GM12864 (cell line): ENCODE data around the gene RORB.

Experiments used
- DNase-seq: peaks from one replicate; pipeline ENCODE4 v3.0.0-alpha.2; 2011; ENCODE audit warnings: low read depth
- H3K4me3 ChIP-seq: 2 replicates; pipeline ENCODE4 v1.5.1; 2011; ENCODE audit warnings: mild to moderate bottlenecking, low read depth, low read length, control low read depth
- TF ChIP-seq, protein P1 (sequence below): IDR thresholded peaks from 2 replicates; pipeline ENCODE4 v1.5.1; 2011; ENCODE audit warnings: low read depth, mild to moderate bottlenecking, moderate library complexity, low read length, control low read depth, inconsistent platforms; ENCODE audit errors: missing control alignments

Gene RORB

DNA sequence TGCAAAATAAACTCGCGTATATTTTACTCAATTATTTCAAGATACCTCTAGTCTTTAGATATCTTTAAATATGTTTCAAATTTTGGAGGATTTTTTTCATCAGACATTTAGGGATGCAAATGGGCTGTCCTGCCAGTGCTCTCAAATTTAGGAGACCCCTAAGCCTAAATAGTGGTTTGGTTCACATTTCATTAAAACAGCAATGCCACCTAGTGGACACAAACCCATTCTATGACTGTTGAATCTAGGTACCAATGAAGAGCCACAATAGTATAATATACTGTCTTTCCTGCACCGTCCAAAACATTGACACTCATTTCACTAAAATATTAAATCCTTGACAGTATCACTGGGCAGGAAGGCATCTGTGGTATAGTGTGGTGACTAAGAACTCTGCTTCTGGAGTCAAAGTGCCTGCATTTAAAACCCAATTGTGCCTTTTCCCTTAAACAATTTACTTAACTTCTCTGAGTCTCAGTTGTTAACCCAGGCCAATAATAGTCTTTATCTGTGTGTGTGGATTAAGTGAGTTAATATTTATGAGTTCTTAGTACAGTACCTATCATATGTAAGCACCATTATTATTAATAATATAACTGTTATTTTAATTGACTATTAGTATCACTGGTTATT lies 148.0 kb downstream of the RORB start:
- H3K4me3 ChIP-seq: no peak overlapping the region
- DNase-seq: no peak
- TF ChIP-seq, protein P1, sequence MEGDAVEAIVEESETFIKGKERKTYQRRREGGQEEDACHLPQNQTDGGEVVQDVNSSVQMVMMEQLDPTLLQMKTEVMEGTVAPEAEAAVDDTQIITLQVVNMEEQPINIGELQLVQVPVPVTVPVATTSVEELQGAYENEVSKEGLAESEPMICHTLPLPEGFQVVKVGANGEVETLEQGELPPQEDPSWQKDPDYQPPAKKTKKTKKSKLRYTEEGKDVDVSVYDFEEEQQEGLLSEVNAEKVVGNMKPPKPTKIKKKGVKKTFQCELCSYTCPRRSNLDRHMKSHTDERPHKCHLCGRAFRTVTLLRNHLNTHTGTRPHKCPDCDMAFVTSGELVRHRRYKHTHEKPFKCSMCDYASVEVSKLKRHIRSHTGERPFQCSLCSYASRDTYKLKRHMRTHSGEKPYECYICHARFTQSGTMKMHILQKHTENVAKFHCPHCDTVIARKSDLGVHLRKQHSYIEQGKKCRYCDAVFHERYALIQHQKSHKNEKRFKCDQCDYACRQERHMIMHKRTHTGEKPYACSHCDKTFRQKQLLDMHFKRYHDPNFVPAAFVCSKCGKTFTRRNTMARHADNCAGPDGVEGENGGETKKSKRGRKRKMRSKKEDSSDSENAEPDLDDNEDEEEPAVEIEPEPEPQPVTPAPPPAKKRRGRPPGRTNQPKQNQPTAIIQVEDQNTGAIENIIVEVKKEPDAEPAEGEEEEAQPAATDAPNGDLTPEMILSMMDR: peak; percentile 59

DNA sequence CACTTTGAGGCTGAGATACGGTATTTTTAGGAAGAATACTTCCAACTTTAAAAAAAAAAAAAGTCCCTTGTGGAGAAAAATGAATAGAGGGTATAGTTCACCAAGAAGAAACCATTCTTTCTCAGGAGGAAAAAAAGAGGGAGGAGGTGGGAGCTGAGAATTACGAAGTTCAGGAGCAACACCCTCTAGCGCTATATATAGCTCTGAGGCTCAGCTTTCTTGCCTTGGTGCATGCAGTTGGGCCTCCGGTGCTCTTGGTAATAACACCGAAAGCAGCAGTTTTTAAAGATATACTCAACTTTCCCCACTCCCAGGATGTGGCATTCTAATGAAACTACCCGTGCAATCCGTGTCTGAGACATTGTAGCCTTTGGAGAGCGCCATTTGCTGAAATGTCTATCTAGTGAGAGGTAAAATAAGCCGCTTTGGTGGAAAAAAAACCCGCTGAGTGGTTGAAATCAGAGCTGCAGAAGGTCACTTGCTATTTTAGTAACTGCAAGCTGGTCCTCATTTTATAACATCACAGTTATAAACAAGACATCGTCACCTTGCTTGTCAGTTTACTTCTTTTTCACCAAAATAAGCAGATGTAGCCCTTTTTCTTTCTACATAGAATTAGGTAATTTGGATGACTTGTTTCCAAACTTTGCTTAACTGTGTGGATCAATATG lies 156.4 kb downstream of the RORB start:
- DNase-seq: no peak
- TF ChIP-seq, protein P1: no peak

DNA sequence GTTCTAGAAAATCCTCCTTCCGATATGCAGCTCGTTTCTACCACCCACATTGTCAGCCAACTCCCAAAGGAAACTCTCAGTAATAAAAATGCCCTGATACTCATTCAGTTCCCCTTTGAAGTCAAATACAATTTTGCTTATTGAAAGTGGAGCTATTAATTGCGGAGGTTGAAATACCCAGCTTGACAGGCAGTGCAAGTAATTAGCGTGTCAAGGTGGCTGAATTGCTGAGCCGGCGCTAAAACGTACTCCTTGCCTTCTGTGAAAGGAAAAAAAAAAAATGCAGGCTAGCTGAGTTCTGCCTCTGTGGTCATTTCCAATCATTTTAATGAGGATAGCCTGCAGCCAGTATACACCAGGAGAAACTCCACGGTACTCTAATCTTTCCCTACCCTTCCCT lies 165.5 kb downstream of the RORB start:
- no peak overlapping the region for H3K4me3 ChIP-seq
- TF ChIP-seq, protein P1: no peak
- DNase-seq: no peak

More for the DNA sequence above, 156.4 kb downstream of the RORB start:
- H3K4me3 ChIP-seq: no peak overlapping the region

DNA sequence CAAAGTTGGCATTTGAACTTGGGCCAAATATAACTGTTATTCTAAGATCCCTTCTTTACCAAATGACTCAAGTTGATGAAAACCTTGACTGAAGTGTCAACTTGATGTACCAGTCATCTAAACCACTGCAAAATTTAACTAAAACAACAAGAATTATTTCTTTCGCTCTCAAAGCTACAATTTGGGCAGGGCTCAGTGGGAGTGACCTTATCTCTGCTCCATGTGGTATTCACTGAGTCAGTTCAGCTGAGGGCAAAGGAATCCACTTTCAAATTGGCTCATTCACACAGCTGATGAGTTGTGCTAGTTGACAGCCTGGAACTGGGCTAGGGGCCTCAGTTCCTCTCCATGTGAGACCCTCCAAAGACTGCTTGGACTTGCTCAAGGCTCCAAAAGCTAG lies 166.3 kb downstream of the RORB start:
- DNase-seq: no peak
- TF ChIP-seq, protein P1: no peak

DNA sequence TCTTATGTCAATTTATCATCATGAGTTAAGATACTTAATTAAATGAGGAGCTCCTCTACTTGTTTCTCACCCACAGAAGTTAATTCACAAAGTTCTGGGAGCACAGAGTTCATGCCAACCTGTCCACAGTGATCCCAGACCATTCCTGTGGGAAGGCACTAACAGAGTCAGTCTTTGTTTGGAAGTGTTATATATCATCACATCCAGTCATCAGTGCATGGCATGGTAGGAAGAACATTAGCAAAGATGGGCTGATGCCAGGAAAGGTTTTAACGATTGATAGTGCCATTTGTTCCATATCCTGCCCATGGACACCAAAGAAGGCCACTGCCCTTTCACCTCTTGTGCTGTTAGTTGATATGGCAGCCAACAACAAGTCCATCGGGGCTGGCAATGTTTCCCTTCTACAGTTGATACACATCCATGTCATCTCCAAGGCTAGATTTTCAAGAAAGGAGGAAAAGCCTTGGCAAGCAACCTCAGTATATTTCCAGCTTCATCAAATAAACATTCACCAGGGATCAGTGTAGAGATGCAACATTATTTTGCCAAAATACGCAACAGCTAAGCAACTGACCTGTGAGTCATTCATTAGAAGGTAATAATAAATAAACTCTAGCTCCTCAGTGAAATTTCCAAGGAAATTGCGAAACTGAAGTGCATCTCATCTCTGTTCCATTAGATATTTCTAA lies 169.6 kb downstream of the RORB start:
- TF ChIP-seq, protein P1: no peak
- DNase-seq: no peak
- H3K4me3 ChIP-seq: no peak overlapping the region

More for the DNA sequence above, 166.3 kb downstream of the RORB start:
- H3K4me3 ChIP-seq: no peak overlapping the region

DNA sequence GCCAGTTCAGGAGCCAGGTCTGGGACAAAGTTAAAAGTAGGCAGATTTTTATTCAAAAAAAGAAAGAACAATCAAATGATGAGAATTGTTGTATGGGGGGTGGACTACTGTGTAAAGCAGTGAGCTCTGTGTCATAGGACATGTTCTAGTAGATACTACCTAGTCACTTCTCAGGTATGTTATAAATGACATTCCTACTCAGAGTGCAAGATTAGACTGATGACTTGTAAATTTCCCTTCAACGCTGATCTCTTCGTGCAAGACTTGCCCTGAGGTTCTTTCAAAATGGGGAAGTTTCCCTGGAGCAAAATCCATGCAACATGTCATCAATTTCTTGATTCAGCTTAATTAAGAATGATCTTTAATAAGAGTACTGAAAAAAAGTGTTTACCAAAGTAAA lies 175.1 kb downstream of the RORB start:
- no peak for DNase-seq
- TF ChIP-seq, protein P1: no peak
- H3K4me3 ChIP-seq: no peak overlapping the region
